T follicular helper cell (primary cell): ENCODE results near the gene MAP2K1.
"Not testable (repeated sequence)": the region's sequence is repeated elsewhere in the genome, so short reads cannot be mapped to it uniquely, and the experiment has no call there.

Source experiments
- DNase-seq: peaks from one replicate; pipeline ENCODE4 v3.0.0-alpha.2; 2020; ENCODE audit warnings: low read depth

The MAP2K1 gene

DNA sequence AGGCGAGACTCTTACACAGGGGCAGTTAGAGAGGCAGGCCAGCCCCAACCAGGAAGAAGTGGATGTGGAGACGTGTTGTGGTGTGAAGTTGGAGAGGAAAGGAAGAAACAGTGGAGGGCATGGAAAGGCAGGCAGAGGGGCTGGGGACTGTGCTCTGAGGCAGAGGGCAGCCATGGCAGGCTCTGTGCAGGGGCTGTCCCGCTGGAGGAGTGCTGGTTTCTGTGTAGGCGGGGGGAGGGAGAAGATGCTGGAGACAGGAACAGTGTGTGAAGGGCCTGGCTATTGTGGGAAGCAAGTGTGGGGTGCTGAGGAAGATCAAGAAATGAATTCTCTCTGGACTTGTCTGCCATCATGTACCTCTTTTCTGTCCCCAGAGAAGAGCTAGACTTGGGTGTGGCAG is 89.8 kb downstream of the MAP2K1 start:
- no peak for DNase-seq

DNA sequence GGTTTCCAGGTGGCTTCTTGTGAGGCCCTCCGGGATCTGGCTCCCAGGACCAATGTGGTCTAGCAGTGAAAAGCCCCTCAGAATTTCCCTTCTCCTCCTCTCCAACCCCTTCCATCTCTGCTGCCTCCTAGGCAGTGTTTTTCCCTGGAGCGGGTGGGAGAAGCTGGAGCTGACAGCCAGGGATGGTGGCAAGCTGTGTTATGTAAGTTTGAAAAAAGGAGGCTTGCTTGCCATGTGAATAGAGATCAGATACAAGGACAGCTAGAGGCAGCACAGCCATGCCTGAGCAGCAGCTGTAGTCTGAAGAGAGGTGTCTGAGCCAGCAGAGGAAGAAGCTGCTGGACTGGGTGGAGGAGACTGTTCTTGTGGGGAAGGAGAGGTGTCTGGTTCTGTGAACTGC is 90.3 kb downstream of the MAP2K1 start:
- no peak for DNase-seq

DNA sequence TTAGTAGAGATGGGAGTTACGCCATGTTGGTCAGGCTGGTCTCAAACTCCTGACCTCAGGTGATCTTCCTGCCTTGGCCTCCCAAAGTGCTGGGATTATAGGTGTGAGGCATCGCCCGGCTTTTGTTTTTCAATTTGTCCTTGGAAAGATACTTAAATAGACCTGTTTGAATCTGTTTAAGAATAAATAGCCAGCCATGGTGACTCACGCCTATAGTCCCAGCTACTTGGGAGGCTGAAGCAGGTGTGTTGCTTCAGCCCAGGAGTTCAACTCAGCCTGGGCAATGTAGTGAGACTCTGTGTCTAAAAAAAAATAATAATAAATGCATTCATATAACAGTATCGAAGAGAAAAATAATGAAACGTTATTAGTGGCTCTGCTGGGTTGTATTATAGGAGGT is 93.6 kb downstream of the MAP2K1 start:
- DNase-seq, result no peak

DNA sequence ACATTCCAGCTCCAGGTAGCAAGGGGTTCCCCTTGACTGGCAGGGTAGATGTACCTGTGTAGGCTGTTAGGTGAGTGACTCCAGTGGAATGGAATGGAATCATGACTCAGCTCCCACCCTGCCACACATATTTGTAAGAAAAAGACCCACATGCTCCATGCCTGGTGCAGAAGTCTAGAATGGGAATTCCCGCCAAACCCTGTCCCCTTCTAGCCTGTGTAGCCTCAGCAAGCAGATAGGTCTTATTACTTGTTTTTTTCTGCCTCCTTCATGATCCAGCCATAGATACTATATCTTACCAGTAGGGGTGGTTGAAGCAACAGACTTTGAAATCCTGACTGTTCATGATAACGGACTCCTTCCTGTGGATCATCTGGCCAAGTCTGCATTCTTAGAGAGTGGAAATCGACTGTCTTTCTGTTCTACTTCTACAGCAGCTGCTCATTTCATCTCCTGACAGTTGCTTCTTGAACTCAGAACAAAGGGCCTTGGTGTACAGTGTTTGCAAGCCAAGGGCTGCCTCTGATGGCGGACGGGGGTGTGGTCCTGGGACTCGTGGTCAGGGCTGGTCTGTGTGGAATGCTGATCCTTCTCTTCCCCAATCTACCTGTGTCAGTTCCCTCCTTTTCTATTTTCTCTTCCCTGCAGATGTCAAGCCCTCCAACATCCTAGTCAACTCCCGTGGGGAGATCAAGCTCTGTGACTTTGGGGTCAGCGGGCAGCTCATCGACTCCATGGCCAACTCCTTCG is 94.6 kb downstream of the MAP2K1 start:
- DNase-seq, result no peak

DNA sequence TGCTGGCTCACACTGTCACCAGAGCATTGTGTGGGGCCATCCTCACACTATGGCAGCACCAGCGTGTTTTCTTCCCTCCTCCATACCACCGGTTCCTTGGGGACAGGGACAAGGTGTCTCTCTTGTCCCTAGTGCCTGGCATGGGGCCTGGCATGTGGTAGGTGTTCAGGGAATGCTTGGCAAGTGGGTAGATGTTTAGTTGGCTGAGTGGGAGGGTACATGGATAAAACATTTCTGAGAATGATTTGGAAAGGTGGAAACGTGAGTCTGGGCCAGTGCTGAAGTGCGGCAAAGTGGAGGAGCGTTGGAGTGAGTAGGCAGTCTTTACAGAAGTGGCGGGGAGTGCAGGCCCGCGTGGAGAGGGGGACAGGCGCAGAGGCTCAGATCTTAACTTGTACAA is 95.8 kb downstream of the MAP2K1 start:
- no peak for DNase-seq

DNA sequence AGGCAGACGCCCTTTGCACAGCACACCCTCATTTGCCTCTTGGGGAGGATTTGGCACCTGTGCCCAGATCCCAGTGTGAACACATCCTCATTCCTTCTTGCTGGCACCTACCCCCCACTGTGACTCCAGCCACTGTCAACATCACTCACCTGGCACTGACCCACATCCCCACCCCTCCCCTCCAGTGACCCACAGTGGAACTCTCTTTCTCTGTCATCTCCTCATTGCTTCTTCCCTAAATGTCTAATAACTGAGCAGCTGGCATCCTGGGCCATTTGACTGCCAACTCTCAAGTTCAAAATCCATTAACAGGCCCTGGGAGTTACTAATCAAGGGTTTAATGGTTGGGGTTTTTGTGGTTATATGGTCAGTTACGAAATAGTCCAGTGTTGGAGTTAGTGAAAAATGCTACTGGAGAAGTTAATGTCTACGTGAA is 96.4 kb downstream of the MAP2K1 start:
- DNase-seq, result no peak

DNA sequence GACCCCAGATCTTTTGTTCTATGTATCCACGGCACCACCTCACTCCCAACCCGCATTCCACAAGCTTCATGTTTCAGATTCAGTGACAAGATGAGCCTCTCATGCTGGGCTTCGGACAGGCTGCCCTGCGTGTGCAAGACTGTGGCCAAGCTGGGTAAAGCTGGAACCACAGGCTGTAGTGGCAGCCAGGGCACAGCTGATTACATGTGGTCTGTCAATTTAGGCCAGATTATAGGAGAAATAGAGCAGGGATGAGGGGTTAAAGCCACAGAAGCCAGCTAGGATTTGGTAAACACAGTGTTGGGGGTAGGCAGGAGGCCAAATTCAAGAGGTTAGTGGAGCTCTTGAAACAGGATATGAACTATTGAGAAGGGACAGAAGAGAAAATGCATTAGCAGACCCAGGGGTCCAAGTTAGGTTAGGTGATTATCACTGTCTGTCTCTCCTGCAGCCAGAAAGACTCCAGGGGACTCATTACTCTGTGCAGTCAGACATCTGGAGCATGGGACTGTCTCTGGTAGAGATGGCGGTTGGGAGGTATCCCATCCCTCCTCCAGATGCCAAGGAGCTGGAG is 97.9 kb downstream of the MAP2K1 start:
- no peak for DNase-seq

DNA sequence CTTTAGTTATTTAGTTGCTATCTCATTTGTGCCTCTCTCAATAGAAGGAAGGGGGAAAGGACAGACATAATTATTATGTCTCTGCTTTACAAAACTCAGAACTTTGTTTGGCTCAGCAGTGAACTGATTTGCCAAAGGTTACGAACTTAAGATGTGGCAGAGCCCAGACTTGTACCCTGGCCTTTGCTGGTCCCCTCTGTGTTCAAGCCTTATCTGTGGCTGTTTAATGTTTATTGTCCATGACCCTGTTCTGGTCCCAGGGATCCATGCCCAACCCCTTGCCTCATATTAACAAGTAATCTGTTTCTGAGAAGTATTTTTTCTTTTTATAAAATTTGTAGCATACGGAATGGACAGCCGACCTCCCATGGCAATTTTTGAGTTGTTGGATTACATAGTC is 100.2 kb downstream of the MAP2K1 start:
- DNase-seq, result no peak

DNA sequence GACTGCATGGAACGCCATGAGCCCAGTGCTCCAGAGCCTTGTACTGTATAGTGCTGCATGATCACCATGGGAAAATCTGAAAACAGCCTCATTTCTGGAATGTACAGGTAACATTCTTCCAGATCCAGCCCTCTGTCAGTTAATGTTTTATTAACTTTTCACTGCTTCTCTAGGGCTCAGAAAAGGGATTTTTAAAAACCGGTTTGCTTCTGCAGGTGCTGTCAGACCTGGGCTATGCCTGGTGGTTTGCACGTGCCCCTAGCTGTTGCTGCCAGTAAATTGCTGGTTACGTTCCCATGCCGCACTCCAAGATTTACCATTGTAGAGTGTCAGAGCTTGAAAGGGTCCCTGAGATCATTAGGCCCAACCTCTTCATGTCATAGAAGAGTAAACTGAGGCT is 101.8 kb downstream of the MAP2K1 start:
- no peak for DNase-seq

DNA sequence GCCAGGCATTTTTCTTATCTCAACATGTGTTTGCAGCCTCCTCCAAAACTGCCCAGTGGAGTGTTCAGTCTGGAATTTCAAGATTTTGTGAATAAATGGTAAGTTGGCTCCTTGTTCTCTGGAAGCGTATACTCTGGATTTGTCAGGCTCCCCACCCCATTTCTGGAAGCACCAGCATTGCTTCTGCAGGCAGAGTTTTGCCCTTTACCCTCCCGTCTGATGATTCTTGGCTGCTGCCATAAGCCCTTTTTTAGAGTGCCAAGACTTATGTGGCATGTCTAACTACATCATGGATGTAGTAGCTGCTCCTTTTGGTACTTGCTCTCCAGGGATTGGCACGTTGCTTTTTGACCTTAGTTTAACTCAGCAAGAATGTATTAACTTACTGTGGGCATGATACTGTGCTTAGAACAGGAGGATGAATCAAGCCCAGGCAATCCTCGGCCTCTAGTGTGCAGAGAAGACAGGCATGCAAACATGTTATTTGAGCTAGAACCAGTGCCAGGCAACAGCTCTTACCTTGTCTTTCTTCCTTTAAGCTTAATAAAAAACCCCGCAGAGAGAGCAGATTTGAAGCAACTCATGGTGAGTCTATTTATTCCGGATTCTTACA is 102.6 kb downstream of the MAP2K1 start:
- no peak for DNase-seq

DNA sequence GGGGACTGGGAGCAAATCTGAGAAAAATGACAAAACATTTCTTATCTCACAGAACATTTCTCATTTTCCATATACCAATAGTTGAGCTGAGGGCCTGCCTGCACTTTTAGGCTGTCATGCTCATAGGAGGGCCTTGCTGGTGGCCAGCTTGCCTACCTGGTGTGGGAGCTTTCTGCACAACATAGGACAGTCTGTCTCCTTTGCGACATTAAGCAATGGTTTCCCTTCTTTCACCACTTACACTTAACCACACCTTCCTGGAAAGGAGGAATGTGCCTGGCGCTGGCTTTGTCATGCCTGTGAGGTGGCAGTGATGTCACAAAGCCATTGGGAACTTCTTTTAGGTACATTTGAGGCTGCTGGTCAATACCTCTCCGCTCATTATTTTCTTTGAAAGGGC is 105.1 kb downstream of the MAP2K1 start:
- no peak for DNase-seq

DNA sequence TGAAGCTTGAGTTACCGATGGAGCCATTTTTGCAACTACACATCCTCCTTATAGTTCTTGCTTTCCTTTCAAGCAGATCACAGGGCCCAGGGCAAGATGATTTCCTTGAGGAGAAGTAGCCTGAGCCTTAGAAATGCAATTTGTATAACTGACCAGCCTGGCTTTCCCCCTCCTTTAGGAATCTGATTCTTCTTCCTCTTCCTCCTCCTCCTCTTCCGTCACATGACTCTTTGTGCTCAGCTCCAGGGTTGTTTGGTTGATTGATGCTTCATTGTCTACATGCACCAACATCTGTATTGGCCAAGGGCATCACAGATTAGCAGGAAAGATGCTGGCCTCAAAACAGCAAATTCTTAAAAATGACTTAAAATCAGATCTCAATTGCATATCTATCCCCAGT is 107.5 kb downstream of the MAP2K1 start:
- DNase-seq, result no peak

DNA sequence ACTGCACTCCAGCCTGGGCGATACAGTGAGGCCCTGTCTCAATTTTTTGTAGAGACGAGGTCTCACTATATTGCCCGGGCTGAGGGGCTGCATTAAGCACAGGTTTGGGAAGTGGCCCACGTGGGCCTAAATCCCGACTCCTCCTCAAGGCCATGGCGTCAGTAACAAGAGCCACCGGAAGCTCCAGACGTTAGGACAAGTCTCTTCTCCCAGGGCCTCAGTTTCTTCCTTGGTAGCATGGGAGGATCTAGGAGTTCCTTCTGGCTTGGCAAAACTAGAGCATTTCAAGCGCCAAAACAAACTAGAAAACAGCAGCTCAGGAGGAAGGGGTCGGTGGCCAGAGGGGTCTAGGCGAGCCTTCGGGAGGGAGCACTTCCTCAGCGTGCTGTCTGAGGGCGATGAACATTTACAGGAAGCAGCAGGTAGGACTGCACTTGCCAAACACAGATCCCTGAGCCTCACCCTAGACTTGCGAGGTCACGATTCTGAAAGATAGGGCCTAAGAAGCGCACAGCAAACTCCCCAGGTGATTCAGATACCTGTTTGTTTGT is 110.3 kb downstream of the MAP2K1 start:
- no peak for DNase-seq

DNA sequence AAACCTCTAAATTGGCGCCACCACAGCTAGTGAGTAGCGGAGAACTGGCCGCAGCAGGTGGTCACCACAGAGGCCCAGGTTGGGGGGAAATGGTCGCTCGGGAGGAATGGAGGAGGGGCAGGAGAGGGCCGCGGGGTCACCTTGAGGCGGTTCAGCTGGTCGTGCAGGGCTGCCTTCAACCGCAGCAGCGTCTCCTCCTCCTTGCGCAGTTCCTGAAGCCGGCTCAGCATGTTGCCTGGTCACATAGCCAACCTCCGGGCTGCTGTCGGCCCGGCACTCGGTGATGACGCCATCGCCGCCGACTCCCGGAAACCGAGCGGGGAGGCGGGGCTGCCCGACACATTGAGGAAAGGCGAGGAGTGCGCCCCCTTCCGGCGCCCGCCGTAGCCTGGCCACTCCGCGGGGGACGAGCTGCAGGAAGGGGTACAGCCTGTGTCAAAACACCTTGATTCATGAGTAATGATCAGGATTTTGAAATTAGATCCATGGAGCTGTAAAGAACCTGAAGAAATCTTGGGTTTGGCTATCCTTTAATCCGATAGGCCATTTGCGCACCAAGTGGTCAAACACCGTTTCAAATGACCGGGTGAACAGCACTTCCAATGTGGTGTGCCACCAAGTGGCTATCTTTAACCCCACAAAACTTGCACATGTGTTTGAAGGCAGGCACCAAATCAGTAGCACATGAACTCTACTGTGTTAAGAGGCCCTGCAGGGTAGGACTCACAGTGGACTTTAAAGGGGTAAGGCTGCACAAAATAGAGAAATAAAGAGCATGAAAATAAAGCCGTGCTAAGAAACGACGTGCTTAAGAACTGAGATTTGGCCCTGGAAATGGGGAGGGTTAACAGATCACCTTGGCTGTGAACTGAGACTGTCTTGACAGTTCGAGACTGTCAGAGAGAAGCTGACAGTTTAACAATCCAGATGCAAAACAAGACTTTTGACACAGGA is 111.1 kb downstream of the MAP2K1 start, which contains the start of gene SNAPC5:
Gene SNAPC5 (minus strand): TSS at position 261 of the 954 bp plus-strand sequence. CDS start 31 bp downstream, at position 230.
- DNase-seq, result peak; percentile 98

DNA sequence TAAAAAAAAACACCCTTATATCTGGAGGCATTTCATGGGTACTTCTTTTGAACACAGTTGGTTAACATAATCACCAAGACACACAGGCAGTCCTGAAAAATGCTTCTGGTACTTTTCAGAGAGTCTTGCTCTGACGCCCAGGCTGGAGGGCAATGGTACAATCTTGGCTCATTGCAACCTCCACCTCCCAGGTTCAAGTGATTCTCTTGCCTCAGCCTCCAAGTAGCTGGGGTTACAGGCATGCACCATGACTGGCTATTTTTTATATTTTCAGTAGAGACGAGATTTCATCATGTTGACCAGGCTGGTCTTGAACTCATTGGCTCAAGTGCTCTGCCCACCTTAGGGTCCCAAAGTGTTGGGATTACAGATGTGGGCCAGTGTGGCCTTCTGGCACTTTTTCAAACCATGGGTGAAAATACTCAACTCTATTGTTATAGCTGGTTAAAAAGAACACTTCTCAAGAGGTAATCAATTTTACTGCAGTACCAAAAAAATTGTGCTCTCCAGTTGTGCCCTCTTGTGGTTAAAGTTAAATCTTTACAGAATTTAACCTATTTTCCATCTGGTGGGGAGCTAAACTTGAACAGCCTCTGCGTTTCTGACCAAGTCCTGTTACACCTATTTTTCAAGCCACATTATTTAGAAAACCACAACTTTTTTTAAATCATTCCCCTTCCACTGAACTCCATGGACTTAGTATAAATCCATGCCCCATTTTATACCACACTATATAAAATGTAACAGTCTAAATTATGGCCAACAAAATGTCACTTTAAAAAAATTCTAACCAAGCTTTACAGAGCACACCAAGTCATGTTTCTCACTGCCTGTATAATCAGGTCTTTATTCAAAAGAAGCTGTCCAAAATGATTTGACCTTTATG is 112.0 kb downstream of the MAP2K1 start:
- DNase-seq, result no peak

DNA sequence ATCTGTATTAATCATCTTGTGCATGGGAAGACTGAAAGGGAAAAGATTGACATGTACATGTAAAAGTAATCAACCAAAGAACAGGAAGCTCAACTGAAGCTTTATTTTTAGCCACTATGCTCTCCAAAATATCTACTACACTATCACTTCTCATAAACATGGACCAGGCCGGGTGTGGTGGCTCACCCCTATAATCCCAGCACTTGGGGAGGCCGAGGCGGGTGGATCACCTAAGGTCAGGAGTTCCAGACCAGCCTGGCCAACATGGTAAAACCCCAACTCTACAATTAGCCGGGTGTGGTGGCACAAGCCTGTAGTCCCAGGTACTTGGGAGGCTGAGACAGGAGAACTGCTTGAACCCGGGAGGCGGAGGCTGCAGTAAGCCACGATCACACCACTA is 113.6 kb downstream of the MAP2K1 start:
- DNase-seq, result not testable (repeated sequence)

DNA sequence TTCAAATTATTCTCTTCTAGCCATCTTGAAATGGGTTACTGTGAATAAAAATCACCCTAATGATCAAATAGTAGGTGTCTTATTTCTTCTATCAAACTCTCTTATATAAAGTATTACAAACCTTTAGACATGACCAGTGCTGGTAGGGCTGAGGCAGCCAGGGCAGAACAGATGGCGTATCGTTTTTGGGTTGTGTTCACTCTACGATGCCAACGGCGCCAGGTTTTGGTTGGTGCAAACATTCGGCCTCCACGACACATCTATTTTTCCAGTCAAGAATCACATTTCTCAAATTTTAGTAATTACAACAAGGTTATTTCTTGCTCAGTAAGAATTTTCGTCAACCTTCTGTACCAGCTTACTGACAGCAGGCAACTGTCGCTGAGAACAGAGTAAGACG is 115.8 kb downstream of the MAP2K1 start:
- DNase-seq, result no peak

DNA sequence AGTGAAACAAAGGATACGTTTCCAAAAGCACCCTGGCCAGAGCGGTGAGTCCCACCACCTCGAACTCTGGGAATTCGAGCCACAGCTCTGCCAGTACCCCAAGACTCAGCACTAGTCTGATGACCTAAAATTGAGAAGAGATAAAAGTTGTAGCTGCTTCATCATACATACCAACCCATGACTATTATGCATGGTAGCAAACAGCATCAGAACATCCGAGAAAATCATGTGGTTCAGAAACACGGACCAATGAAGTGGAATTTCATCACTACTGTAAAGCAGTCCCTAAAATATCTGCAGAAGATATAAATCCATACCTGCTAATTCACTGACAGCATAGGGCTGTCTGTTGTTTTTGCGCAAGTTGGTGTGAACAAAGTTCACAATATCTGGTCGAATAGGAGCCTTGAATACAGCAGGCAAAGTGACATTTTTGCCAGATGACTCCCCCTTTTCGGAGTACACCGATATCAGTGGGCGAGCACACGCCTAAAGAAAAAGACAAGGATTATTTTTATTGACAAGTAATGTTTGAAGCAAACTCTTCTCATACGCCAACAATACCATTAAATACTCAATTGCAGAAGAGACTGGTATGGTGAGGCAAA is 116.4 kb downstream of the MAP2K1 start:
- DNase-seq, result not testable (repeated sequence)

DNA sequence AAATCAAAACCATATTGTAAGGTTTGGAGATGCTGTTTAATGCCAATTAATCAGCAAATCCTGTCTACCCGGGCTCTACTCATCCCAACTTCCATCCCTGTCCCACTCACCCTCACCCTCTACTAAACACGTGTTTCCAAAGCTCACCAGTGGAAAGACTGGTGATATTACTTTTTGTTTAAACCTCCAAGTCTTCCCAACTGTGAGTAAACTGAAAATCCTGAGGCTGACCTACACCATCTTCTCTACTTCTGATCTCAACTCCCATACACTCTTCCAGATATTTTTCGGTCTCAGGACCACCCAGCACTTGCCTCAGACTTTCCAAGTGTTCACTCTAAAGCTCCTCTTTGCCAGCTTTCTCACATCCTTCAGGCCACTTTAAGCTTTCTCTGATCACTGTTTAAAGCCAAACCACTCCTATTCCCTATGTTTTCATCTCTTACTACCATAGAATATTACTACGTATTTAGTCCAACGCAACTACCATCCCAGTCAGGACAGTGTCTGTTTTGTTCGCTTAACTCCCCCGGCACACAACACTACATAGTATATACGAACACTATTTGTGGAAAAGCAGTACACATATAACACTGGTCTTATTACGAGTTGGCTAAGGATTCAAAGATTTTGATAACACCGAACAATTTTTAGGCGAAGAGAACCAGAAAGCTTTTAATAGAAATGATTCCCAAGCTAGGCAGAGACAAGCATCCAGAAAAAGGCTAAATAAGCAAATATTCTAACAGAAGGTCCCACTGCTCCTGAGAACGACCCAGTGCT is 117.3 kb downstream of the MAP2K1 start:
- no peak for DNase-seq
